ENCODE data around the gene NRN1. TPM values are rescaled to one million over a fixed set of nuclear protein-coding genes. Genes with fewer than 3 reads are reported as not detected.

Gene NRN1
- total RNA-seq, 1 experiment from 2014 or later, result 0.18 TPM

- CTCF ChIA-PET, result no interaction called here
- in situ Hi-C loops (cut with HindIII; ENCODE audit: low pct_unique_long_range_greater_than_20kb, low sequenced_read_pairs) (no loop called here), intact Hi-C loops (cut with micrococcal nuclease; ENCODE audit: unreplicated experiment) (no loop called here)
- DNase-seq (ENCODE audit: low read depth, low spot score), result no peak
- H3K36me3 ChIP-seq (ENCODE audit: control insufficient read depth, insufficient read depth, low read length), result no peaks in the 10 kb centered on the region
- no peak for TF ChIP-seq CTCF (IDR thresholded peaks at IDR 0.05)
- no peak for TF ChIP-seq REST (IDR thresholded peaks at IDR 0.05; ENCODE audit: insufficient read depth in 1 of 2, low read depth in 2 of 2, low read length in 1 of 2)
- no peak for TF ChIP-seq POLR2AphosphoS5 (IDR thresholded peaks at IDR 0.05; ENCODE audit: low read depth, low read length)
- TF ChIP-seq SIN3A (IDR thresholded peaks at IDR 0.05; ENCODE audit: borderline replicate concordance, insufficient read depth, low read depth, low read length), result no peak
- ATAC-seq, result no peak
- POLR2A ChIA-PET, result no interaction called here
- no TSS peak for BruUV-seq (replicated peaks)
- H3K4me1 ChIP-seq (ENCODE audit: control insufficient read depth, insufficient read depth, low read length), result no peaks in the 10 kb centered on the region
- no peaks in the 10 kb centered on the region for H3K9me3 ChIP-seq (ENCODE audit: control insufficient read depth, insufficient read depth, low read depth, low read length)
- no peak overlapping the region for H3K4me3 ChIP-seq (ENCODE audit: low read depth in 2 of 2, low read length in 2 of 2)
- H3K27ac ChIP-seq (ENCODE audit: low read length), result no peak overlapping the region
- peaks cover 2% of the 10 kb centered on the region; the same call in 1 of the 2 replicates for H3K27me3 ChIP-seq (ENCODE audit: control insufficient read depth, insufficient read depth, low read length)
These were observed 39.1 kb downstream of the NRN1 start for GRCh38 chr6:5967594-5967993.

- no peak for ATAC-seq
- no peaks in the 10 kb centered on the region for H3K9me3 ChIP-seq (ENCODE audit: control insufficient read depth, insufficient read depth, low read depth, low read length)
- no peak overlapping the region for H3K4me3 ChIP-seq (ENCODE audit: low read depth in 2 of 2, low read length in 2 of 2)
- no peak overlapping the region for H3K27ac ChIP-seq (ENCODE audit: low read length)
- POLR2A ChIA-PET, result no interaction called here
- H3K4me1 ChIP-seq (ENCODE audit: control insufficient read depth, insufficient read depth, low read length), result no peaks in the 10 kb centered on the region
- intact Hi-C loops (cut with micrococcal nuclease; ENCODE audit: unreplicated experiment), result no loop called here
- no peaks in the 10 kb centered on the region for H3K36me3 ChIP-seq (ENCODE audit: control insufficient read depth, insufficient read depth, low read length)
- in situ Hi-C loops (cut with HindIII; ENCODE audit: low pct_unique_long_range_greater_than_20kb, low sequenced_read_pairs), result no loop called here
- CTCF ChIA-PET, result no interaction called here
- no peak for DNase-seq (ENCODE audit: low read depth, low spot score)
- peaks cover 2% of the 10 kb centered on the region; the same call in 1 of the 2 replicates for H3K27me3 ChIP-seq (ENCODE audit: control insufficient read depth, insufficient read depth, low read length)
- no peak for TF ChIP-seq SIN3A (IDR thresholded peaks at IDR 0.05; ENCODE audit: borderline replicate concordance, insufficient read depth, low read depth, low read length)
- TF ChIP-seq CTCF (IDR thresholded peaks at IDR 0.05), result no peak
- TF ChIP-seq REST (IDR thresholded peaks at IDR 0.05; ENCODE audit: insufficient read depth in 1 of 2, low read depth in 2 of 2, low read length in 1 of 2), result no peak
- BruUV-seq (replicated peaks), result no TSS peak
These were observed 43.9 kb downstream of the NRN1 start for GRCh38 chr6:5962794-5963193.
